Smooth muscle cell (in vitro differentiated cells): ENCODE measurements around the gene CCT2. TPM values are rescaled to one million over a fixed set of nuclear protein-coding genes. Genes with fewer than 3 reads are reported as not detected.

Source experiments
- DNase-seq: peaks from one replicate; lab custom pipeline; 2025; ENCODE audit not compliant: unreplicated experiment; lab: John Stamatoyannopoulos, UW
- H2AFZ ChIP-seq: fragments of 200-600 bp; sonication (generic); 2 replicates; pipeline ENCODE4 v1.6.0; 2016; ENCODE audit warnings: antibody characterized with exemption, low read depth, mild to moderate bottlenecking
- H3F3A ChIP-seq: fragments of 200-600 bp; sonication (generic); 2 replicates; pipeline ENCODE4 v1.6.0; 2017; ENCODE audit warnings: antibody characterized with exemption, low read depth
- H3K27ac ChIP-seq: fragments of 200-600 bp; sonication (generic); 2 replicates; pipeline ENCODE4 v1.5.1; 2016; ENCODE audit warnings: low read depth, mild to moderate bottlenecking
- H3K27me3 ChIP-seq: fragments of 200-600 bp; sonication (generic); 2 replicates; pipeline ENCODE4 v1.6.1; 2016; ENCODE audit warnings: low read depth, mild to moderate bottlenecking
- H3K36me3 ChIP-seq: fragments of 200-600 bp; sonication (generic); 2 replicates; pipeline ENCODE4 v1.5.1; 2016; ENCODE audit warnings: low read depth
- H3K4me1 ChIP-seq: fragments of 200-600 bp; sonication (generic); 2 replicates; pipeline ENCODE4 v1.5.1; 2016; ENCODE audit warnings: low read depth
- H3K4me2 ChIP-seq: fragments of 200-600 bp; sonication (generic); 2 replicates; pipeline ENCODE4 v1.6.0; 2016; ENCODE audit warnings: mild to moderate bottlenecking
- H3K4me3 ChIP-seq: fragments of 200-600 bp; sonication (generic); 2 replicates; pipeline ENCODE4 v1.5.1; 2016; ENCODE audit warnings: mild to moderate bottlenecking
- H3K79me2 ChIP-seq: fragments of 200-600 bp; sonication (generic); 2 replicates; pipeline ENCODE4 v1.6.0; 2016; ENCODE audit warnings: low read depth, mild to moderate bottlenecking
- H3K9ac ChIP-seq: fragments of 200-600 bp; sonication (generic); 2 replicates; pipeline ENCODE4 v1.6.0; 2016; ENCODE audit warnings: low read depth
- H3K9me3 ChIP-seq: fragments of 200-600 bp; sonication (generic); replicated peaks from 2 replicates; pipeline ENCODE4 v1.5.1; 2016; ENCODE audit warnings: low read depth
- H4K20me1 ChIP-seq: fragments of 200-600 bp; sonication (generic); 2 replicates; pipeline ENCODE4 v1.6.0; 2016; ENCODE audit warnings: low read depth
- WGBS: methylation state at CpG from one replicate; pipeline ENCODE4 v1.1.7; 2016; ENCODE audit warnings: low lambda C conversion rate; 5-methylcytosine and 5-hydroxymethylcytosine counted together
- polyA plus RNA-seq: library from polyadenylated mRNA; unstranded; fragments of >200 nt; fragmentation: Nextera tagmentation; extraction: Ambion mirVana; gene quantifications from 2 replicates; pipeline ENCODE4 v1.2.1, GENCODE V29; 2016
- total RNA-seq: library from RNA; depleted of rRNA; stranded (reverse); fragments of >200 nt; gene quantifications from 2 replicates; pipeline ENCODE4 v1.2.3, GENCODE V29; 2014
- TF ChIP-seq, protein P1 (sequence below): fragments of 200-600 bp; sonication (generic); IDR thresholded peaks from 2 replicates; pipeline ENCODE4 v1.5.1; 2017; ENCODE audit warnings: borderline replicate concordance, mild to moderate bottlenecking, antibody characterized with exemption; ENCODE audit not compliant: insufficient read depth, poor library complexity, severe bottlenecking

CCT2 gene
- total and polyA plus RNA-seq, 2 experiments from 2014 or later, result 151 to 236 TPM

DNA sequence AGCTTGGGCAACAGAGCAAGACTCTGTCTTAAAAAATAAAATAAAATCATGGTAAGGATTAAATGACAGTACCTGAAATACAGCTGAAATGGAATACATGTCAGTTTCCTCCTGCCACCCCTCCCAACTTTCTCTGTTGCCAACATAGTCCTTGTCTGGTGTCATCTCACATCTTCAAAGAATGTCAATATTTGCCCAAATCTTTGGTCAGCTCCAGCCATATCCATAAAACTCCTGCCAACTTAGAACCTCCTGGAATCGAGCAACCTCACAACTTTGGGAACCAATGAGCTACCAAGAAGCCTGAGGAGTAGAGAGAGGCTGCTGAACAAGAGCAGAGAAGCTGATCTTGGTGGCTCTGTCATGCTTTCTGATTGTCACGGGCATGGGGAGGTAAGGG lies 36.3 kb downstream of the CCT2 start:
- no peaks in the 10 kb centered on the region for H3F3A ChIP-seq
- no peak for DNase-seq
- no peaks in the 10 kb centered on the region for H3K27me3 ChIP-seq
- WGBS, result 87% methylated on average over 2 of the region's 2 CpGs
- H3K9ac ChIP-seq, result no peak overlapping the region
- H3K79me2 ChIP-seq, result no peaks in the 10 kb centered on the region
- H3K4me3 ChIP-seq, result no peak overlapping the region
- no peaks in the 10 kb centered on the region for H3K9me3 ChIP-seq
- no peak overlapping the region for H3K4me2 ChIP-seq
- no peaks in the 10 kb centered on the region for H4K20me1 ChIP-seq
- H3K36me3 ChIP-seq, result no peaks in the 10 kb centered on the region
- no peaks in the 10 kb centered on the region for H3K4me1 ChIP-seq
- no peak overlapping the region for H3K27ac ChIP-seq
- TF ChIP-seq, protein P1, sequence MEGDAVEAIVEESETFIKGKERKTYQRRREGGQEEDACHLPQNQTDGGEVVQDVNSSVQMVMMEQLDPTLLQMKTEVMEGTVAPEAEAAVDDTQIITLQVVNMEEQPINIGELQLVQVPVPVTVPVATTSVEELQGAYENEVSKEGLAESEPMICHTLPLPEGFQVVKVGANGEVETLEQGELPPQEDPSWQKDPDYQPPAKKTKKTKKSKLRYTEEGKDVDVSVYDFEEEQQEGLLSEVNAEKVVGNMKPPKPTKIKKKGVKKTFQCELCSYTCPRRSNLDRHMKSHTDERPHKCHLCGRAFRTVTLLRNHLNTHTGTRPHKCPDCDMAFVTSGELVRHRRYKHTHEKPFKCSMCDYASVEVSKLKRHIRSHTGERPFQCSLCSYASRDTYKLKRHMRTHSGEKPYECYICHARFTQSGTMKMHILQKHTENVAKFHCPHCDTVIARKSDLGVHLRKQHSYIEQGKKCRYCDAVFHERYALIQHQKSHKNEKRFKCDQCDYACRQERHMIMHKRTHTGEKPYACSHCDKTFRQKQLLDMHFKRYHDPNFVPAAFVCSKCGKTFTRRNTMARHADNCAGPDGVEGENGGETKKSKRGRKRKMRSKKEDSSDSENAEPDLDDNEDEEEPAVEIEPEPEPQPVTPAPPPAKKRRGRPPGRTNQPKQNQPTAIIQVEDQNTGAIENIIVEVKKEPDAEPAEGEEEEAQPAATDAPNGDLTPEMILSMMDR, result no peak
- no peak overlapping the region for H2AFZ ChIP-seq

DNA sequence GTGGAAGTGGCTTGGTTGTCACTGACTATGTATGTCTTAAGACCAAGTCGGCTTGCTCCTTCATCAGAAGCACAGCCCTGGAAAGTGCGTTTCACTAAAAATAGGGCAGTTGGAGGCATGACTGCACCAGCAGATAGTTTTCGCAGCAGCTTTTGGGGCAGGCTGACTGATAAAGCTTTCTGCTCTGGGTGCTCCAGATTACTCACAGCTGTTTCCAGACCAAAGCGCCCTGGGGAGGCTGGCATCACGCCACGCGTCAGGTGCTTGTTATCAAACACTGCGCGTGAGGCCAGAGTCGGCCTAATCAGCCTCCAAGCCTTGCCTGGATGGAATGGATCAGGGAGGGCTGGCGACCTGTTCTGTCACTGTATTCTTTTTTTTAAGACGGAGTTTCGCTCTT lies 38.7 kb downstream of the CCT2 start:
- no peak for DNase-seq
- Histone ChIP-seq H3K79me2 (no peaks in the 10 kb centered on the region), H2AFZ (no peak overlapping the region), H3K36me3 (no peaks in the 10 kb centered on the region), H3F3A (no peaks in the 10 kb centered on the region), H3K4me3 (no peak overlapping the region), H4K20me1 (no peaks in the 10 kb centered on the region), H3K4me1 (no peaks in the 10 kb centered on the region), H3K27me3 (no peaks in the 10 kb centered on the region), H3K9me3 (no peaks in the 10 kb centered on the region), H3K4me2 (no peak overlapping the region), H3K27ac (no peak overlapping the region), H3K9ac (no peak overlapping the region)
- 89% methylated on average over 13 of the region's 13 CpGs for WGBS
- TF ChIP-seq, protein P1, result no peak

DNA sequence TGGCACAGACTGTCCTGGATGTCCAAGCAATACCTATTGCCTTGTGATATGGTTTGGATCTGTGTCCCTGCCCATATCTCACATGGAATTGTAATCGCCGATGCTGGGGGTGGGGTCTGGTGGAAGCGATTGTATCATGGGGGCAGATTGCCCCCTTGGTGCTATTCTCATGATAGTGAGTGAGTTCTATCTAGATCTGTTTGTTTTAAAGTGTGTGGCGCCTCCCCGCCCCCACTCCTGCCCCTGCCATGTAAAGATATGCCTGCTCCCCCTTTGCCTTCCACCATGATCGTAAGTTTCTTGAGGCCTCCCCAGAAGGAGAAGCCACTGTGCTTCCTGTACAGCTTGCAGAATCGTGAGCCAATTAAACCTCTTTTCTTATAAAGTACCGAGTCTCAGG lies 42.2 kb downstream of the CCT2 start:
- no peaks in the 10 kb centered on the region for H3K27me3 ChIP-seq
- DNase-seq, result no peak
- H3K9me3 ChIP-seq, result no peaks in the 10 kb centered on the region
- H2AFZ ChIP-seq, result no peak overlapping the region
- H3K4me2 ChIP-seq, result no peak overlapping the region
- H3K4me3 ChIP-seq, result no peak overlapping the region
- no peaks in the 10 kb centered on the region for H3K79me2 ChIP-seq
- no peaks in the 10 kb centered on the region for H3K36me3 ChIP-seq
- no peaks in the 10 kb centered on the region for H3K4me1 ChIP-seq
- 89% methylated on average over 8 of the region's 8 CpGs for WGBS
- H4K20me1 ChIP-seq, result no peaks in the 10 kb centered on the region
- TF ChIP-seq, protein P1, result no peak
- H3F3A ChIP-seq, result no peaks in the 10 kb centered on the region
- no peak overlapping the region for H3K27ac ChIP-seq
- H3K9ac ChIP-seq, result no peak overlapping the region

- Histone ChIP-seq H3K4me2 (no peak overlapping the region), H4K20me1 (no peaks in the 10 kb centered on the region), H3K79me2 (no peaks in the 10 kb centered on the region), H3K27ac (no peak overlapping the region), H3K9me3 (no peaks in the 10 kb centered on the region), H3K9ac (no peak overlapping the region), H3K27me3 (no peaks in the 10 kb centered on the region), H3F3A (no peaks in the 10 kb centered on the region), H3K36me3 (no peaks in the 10 kb centered on the region), H3K4me3 (no peak overlapping the region), H2AFZ (no peak overlapping the region), H3K4me1 (no peaks in the 10 kb centered on the region)
- WGBS, result 82% methylated on average over 6 of the region's 6 CpGs
- no peak for DNase-seq
- TF ChIP-seq, protein P1, result no peak
Measured at GRCh38 chr12:69630191-69630590, 44.9 kb downstream of the CCT2 start.
